Muscle layer of colon (tissue), 2 donors: Measurements from ENCODE around the gene ADGRB2.

Source experiments
- H3K27ac ChIP-seq: one replicate; pipeline ENCODE4 v1.7.0; 2013; ENCODE audit warnings: low read depth, mild to moderate bottlenecking, low read length, moderate library complexity
- H3K27me3 ChIP-seq, 2 donors: one replicate each; pipeline ENCODE4 v1.7.0; 2013; ENCODE audit warnings: low read length in 2 of 2, mild to moderate bottlenecking in 2 of 2; ENCODE audit not compliant: insufficient read depth in 2 of 2, control insufficient read depth in 1 of 2
- H3K36me3 ChIP-seq: one replicate; pipeline ENCODE4 v1.7.0; 2013; ENCODE audit warnings: mild to moderate bottlenecking, low read length; ENCODE audit not compliant: insufficient read depth
- H3K4me1 ChIP-seq: one replicate; pipeline ENCODE4 v1.7.0; 2013; ENCODE audit warnings: mild to moderate bottlenecking, low read length; ENCODE audit not compliant: insufficient read depth
- H3K4me3 ChIP-seq, 2 donors: one replicate each; pipeline ENCODE4 v1.7.0; 2013; ENCODE audit warnings: low read length in 2 of 2, low read depth in 1 of 2, mild to moderate bottlenecking in 1 of 2, moderate library complexity in 1 of 2
- H3K9ac ChIP-seq: one replicate; pipeline ENCODE4 v1.7.0; 2013; ENCODE audit warnings: low read length
- H3K9me3 ChIP-seq: one replicate; pipeline ENCODE4 v1.7.0; 2013; ENCODE audit warnings: mild to moderate bottlenecking, low read length
- donor health status: abdominal sarcoma.
- donor health status: Adenocarcinoma of cecum.

The ADGRB2 gene

GRCh38 chr1:31739346-31739745 is 24.8 kb downstream of the ADGRB2 start:
- Histone ChIP-seq H3K27me3 (no peaks in the 10 kb centered on the region), H3K9me3 (no peaks in the 10 kb centered on the region), H3K4me3 (no peak overlapping the region), H3K4me1 (no peaks in the 10 kb centered on the region), H3K36me3 (no peaks in the 10 kb centered on the region), H3K27ac (no peak overlapping the region), H3K9ac (no peak overlapping the region)

- Histone ChIP-seq H3K4me3 (no peak overlapping the region), H3K27ac (no peak overlapping the region), H3K27me3 (no peaks in the 10 kb centered on the region), H3K9me3 (no peaks in the 10 kb centered on the region), H3K36me3 (no peaks in the 10 kb centered on the region), H3K4me1 (no peaks in the 10 kb centered on the region), H3K9ac (no peak overlapping the region)
These were observed 27.5 kb downstream of the ADGRB2 start for GRCh38 chr1:31736675-31737074.

- Histone ChIP-seq H3K9me3 (no peaks in the 10 kb centered on the region), H3K9ac (no peak overlapping the region), H3K27ac (no peak overlapping the region), H3K36me3 (no peaks in the 10 kb centered on the region), H3K27me3 (no peaks in the 10 kb centered on the region), H3K4me3 (no peak overlapping the region), H3K4me1 (no peaks in the 10 kb centered on the region)
These were observed 28.6 kb downstream of the ADGRB2 start for GRCh38 chr1:31735571-31735970.

- Histone ChIP-seq H3K4me1 (no peaks in the 10 kb centered on the region), H3K36me3 (no peaks in the 10 kb centered on the region), H3K27me3 (no peaks in the 10 kb centered on the region), H3K9ac (no peak overlapping the region), H3K9me3 (no peaks in the 10 kb centered on the region), H3K4me3 (no peak overlapping the region), H3K27ac (no peak overlapping the region)
These were observed 29.5 kb downstream of the ADGRB2 start for GRCh38 chr1:31734582-31735107.

GRCh38 chr1:31733389-31734219 is 30.5 kb downstream of the ADGRB2 start:
- no peak overlapping the region for H3K27ac ChIP-seq
- no peak overlapping the region for H3K9ac ChIP-seq
- no peaks in the 10 kb centered on the region for H3K27me3 ChIP-seq
- H3K36me3 ChIP-seq = no peaks in the 10 kb centered on the region
- no peak overlapping the region for H3K4me3 ChIP-seq
- no peaks in the 10 kb centered on the region for H3K4me1 ChIP-seq
- H3K9me3 ChIP-seq = no peaks in the 10 kb centered on the region

GRCh38 chr1:31732751-31733289 is 31.3 kb downstream of the ADGRB2 start:
- H3K4me3 ChIP-seq = no peak overlapping the region
- H3K36me3 ChIP-seq = no peaks in the 10 kb centered on the region
- no peaks in the 10 kb centered on the region for H3K4me1 ChIP-seq
- no peaks in the 10 kb centered on the region for H3K9me3 ChIP-seq
- no peak overlapping the region for H3K27ac ChIP-seq
- H3K27me3 ChIP-seq = no peaks in the 10 kb centered on the region
- no peak overlapping the region for H3K9ac ChIP-seq

- Histone ChIP-seq H3K27me3 (no peaks in the 10 kb centered on the region), H3K4me1 (no peaks in the 10 kb centered on the region), H3K9ac (no peak overlapping the region), H3K36me3 (no peaks in the 10 kb centered on the region), H3K9me3 (no peaks in the 10 kb centered on the region), H3K27ac (no peak overlapping the region), H3K4me3 (no peak overlapping the region)
These were observed 31.8 kb downstream of the ADGRB2 start for GRCh38 chr1:31732343-31732742.

- H3K36me3 ChIP-seq = no peaks in the 10 kb centered on the region
- no peaks in the 10 kb centered on the region for H3K9me3 ChIP-seq
- H3K4me1 ChIP-seq = no peaks in the 10 kb centered on the region
These were observed 33.0 kb downstream of the ADGRB2 start for GRCh38 chr1:31731049-31731565.

GRCh38 chr1:31730336-31731048 is 33.6 kb downstream of the ADGRB2 start:
- Histone ChIP-seq H3K9ac (no peak overlapping the region), H3K4me3 (no peak overlapping the region), H3K9me3 (no peaks in the 10 kb centered on the region), H3K27ac (no peak overlapping the region), H3K27me3 (no peaks in the 10 kb centered on the region), H3K36me3 (no peaks in the 10 kb centered on the region), H3K4me1 (no peaks in the 10 kb centered on the region)

More at GRCh38 chr1:31731049-31731565, 33.0 kb downstream of the ADGRB2 start:
- H3K9ac ChIP-seq = no peak overlapping the region
- no peak overlapping the region for H3K4me3 ChIP-seq
- H3K27me3 ChIP-seq = no peaks in the 10 kb centered on the region
- H3K27ac ChIP-seq = no peak overlapping the region

GRCh38 chr1:31727849-31728248 is 36.3 kb downstream of the ADGRB2 start:
- H3K27me3 ChIP-seq = no peaks in the 10 kb centered on the region
- no peak overlapping the region for H3K4me3 ChIP-seq
- no peaks in the 10 kb centered on the region for H3K9me3 ChIP-seq
- no peaks in the 10 kb centered on the region for H3K4me1 ChIP-seq
- H3K27ac ChIP-seq = no peak overlapping the region
- H3K36me3 ChIP-seq = no peaks in the 10 kb centered on the region
- no peak overlapping the region for H3K9ac ChIP-seq

GRCh38 chr1:31727195-31727594 is 36.9 kb downstream of the ADGRB2 start:
- no peaks in the 10 kb centered on the region for H3K4me1 ChIP-seq
- H3K9ac ChIP-seq = no peak overlapping the region
- no peaks in the 10 kb centered on the region for H3K9me3 ChIP-seq
- no peak overlapping the region for H3K4me3 ChIP-seq
- H3K36me3 ChIP-seq = no peaks in the 10 kb centered on the region
- no peak overlapping the region for H3K27ac ChIP-seq
- H3K27me3 ChIP-seq = no peaks in the 10 kb centered on the region
